ENCODE data around the gene ATP5MK. TPM values are rescaled to one million over a fixed set of nuclear protein-coding genes. Genes with fewer than 3 reads are reported as not detected.

The ATP5MK gene
- total RNA-seq, 1 experiment from 2014 or later: 335 TPM

DNA sequence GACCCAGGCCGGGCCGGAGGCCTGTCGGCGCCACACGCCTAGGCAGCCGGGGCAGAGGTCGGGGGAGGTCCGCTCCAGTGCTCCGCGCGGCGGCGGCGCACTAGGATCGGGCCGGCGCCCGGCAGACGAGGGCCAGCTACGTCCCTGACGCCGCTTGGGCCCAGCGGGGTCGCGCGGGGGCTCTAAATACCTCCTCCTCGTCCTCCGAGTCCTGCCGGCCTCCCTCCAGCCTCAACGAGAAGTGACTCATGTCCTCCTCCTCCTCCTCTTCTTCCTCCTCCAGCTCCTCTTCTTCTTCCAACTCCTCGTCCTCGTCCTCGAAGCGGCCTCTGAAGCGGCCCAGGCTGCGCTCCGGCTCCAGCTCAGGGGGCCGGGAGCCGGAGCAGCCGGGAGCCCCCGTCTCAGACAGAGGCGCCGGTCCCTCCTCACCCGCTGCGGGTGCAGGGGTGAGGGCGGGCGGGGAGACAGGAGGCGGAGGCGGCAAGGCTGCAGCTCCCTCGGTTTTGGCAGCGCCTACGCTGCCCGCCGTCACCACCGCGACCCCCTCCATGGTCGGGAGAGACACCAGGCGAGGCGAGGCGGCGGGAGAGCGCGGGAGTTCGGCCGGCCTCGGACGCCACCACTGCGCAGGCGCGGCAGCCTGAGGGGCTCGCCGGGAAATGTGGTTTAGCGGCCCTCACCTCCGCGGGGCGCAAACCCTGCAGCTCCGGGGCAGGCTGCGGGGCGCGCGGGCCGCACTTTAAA, 45.6 kb downstream of the ATP5MK start, which contains the start of gene PCGF6:
TSS of gene PCGF6 (minus strand) at position 624 of the 744 bp plus-strand sequence. CDS start at position 550, 74 bp downstream.
- Histone ChIP-seq H2AK5ac (ENCODE audit: insufficient read length, low read length) (no peak within 1 kb of the TSS), H3K4me2 (ENCODE audit: insufficient read depth, insufficient read length, low read length) (peak within 1 kb of the TSS; percentile 84), H3K27me3 (ENCODE audit: insufficient read depth, low read length) (no peaks in the 10 kb centered on the region), H3K79me1 (ENCODE audit: insufficient read depth, low read depth, low read length, poor library complexity, severe bottlenecking) (no peaks in the 10 kb centered on the region), H3K23ac (ENCODE audit: insufficient read length, low read depth, low read length) (no peak within 1 kb of the TSS), H3K9me3 (ENCODE audit: control insufficient read depth, low read depth, low read length) (no peaks in the 10 kb centered on the region), H3K79me2 (ENCODE audit: insufficient read depth, low read length) (peaks cover 2% of the 10 kb centered on the region; the same call in 1 of the 2 replicates), H2AFZ (ENCODE audit: low read length) (peak within 1 kb of the TSS; percentile 97), H3K23me2 (ENCODE audit: insufficient read length, low read depth, low read length, poor library complexity, severe bottlenecking) (peaks cover 4% of the 10 kb centered on the region), H4K20me1 (ENCODE audit: control insufficient read depth, insufficient read depth, insufficient read length) (no peaks in the 10 kb centered on the region), H4K91ac (ENCODE audit: insufficient read length, low read depth, low read length) (no peak within 1 kb of the TSS), H3T11ph (ENCODE audit: low read length) (no peak within 1 kb of the TSS), H3K56ac (ENCODE audit: insufficient read length, low read depth, low read length) (no peak within 1 kb of the TSS), H3K4ac (ENCODE audit: low read depth, low read length) (no peak within 1 kb of the TSS), H3K9ac (ENCODE audit: extremely low read depth, insufficient read length, low read length) (peak within 1 kb of the TSS; percentile 69), H2BK120ac (ENCODE audit: low read depth, low read length, poor library complexity, severe bottlenecking) (no peak within 1 kb of the TSS), H3K4me1 (ENCODE audit: insufficient read depth, low read length) (no peaks in the 10 kb centered on the region), H3K27ac (ENCODE audit: insufficient read length, low read depth, low read length) (peak within 1 kb of the TSS; percentile 26), H3K18ac (ENCODE audit: insufficient read length, low read depth, low read length) (peak within 1 kb of the TSS; percentile 88), H2BK12ac (ENCODE audit: insufficient read length, low read depth, low read length) (no peak within 1 kb of the TSS), H3K14ac (ENCODE audit: insufficient read depth, low read length) (peak within 1 kb of the TSS; percentile 89; the same call in 1 of the 2 replicates), H4K5ac (ENCODE audit: insufficient read length, low read depth, low read length) (no peak within 1 kb of the TSS), H2BK15ac (ENCODE audit: low read depth, low read length) (no peak within 1 kb of the TSS), H2BK5ac (ENCODE audit: insufficient read length, low read length) (no peak within 1 kb of the TSS), H4K8ac (replicated peaks; ENCODE audit: insufficient read length, low read depth, low read length) (no peak within 1 kb of the TSS), H2BK20ac (ENCODE audit: low read depth, low read length, poor library complexity, severe bottlenecking) (peak within 1 kb of the TSS; percentile 96)
- peak; percentile 92 for DNase-seq
- H3K4me1 Mint-ChIP-seq: peaks cover 0 to 10% of the 10 kb centered on the region in 2 experiments; a peak in 2 of 4 replicates
- peaks cover 4 to 22% (median 21%) of the 10 kb centered on the region in 3 experiments; a peak in 6 of 7 replicates for H3K36me3 Mint-ChIP-seq (ENCODE audit: insufficient read depth in 1 of 3, low read depth in 3 of 3)
- TF ChIP-seq, protein P1, sequence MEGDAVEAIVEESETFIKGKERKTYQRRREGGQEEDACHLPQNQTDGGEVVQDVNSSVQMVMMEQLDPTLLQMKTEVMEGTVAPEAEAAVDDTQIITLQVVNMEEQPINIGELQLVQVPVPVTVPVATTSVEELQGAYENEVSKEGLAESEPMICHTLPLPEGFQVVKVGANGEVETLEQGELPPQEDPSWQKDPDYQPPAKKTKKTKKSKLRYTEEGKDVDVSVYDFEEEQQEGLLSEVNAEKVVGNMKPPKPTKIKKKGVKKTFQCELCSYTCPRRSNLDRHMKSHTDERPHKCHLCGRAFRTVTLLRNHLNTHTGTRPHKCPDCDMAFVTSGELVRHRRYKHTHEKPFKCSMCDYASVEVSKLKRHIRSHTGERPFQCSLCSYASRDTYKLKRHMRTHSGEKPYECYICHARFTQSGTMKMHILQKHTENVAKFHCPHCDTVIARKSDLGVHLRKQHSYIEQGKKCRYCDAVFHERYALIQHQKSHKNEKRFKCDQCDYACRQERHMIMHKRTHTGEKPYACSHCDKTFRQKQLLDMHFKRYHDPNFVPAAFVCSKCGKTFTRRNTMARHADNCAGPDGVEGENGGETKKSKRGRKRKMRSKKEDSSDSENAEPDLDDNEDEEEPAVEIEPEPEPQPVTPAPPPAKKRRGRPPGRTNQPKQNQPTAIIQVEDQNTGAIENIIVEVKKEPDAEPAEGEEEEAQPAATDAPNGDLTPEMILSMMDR (conservative IDR thresholded peaks at IDR 0.05): no peak
- H3K4me3 Mint-ChIP-seq: peak within 1 kb of the TSS; percentile 90 to 95
- H3K27ac Mint-ChIP-seq: peak within 1 kb of the TSS; percentile 80 to 97 (median 91); a peak in 5 of 7 replicates
- H3K9me3 Mint-ChIP-seq: no peaks in the 10 kb centered on the region
- no CpG with 5 or more reads among the region's 82 CpGs for WGBS (ENCODE audit: extremely low coverage, insufficient read length, low lambda C conversion rate)
- no peaks in the 10 kb centered on the region for H3K27me3 Mint-ChIP-seq (ENCODE audit: low read depth)
